ENCODE measurements around the gene PRDM8. TPM values are rescaled to one million over a fixed set of nuclear protein-coding genes. Genes with fewer than 3 reads are reported as not detected.

The PRDM8 gene
- total RNA-seq, 4 donors from 2014 or later: 0.49 to 1.9 (median 1.1) TPM

DNA sequence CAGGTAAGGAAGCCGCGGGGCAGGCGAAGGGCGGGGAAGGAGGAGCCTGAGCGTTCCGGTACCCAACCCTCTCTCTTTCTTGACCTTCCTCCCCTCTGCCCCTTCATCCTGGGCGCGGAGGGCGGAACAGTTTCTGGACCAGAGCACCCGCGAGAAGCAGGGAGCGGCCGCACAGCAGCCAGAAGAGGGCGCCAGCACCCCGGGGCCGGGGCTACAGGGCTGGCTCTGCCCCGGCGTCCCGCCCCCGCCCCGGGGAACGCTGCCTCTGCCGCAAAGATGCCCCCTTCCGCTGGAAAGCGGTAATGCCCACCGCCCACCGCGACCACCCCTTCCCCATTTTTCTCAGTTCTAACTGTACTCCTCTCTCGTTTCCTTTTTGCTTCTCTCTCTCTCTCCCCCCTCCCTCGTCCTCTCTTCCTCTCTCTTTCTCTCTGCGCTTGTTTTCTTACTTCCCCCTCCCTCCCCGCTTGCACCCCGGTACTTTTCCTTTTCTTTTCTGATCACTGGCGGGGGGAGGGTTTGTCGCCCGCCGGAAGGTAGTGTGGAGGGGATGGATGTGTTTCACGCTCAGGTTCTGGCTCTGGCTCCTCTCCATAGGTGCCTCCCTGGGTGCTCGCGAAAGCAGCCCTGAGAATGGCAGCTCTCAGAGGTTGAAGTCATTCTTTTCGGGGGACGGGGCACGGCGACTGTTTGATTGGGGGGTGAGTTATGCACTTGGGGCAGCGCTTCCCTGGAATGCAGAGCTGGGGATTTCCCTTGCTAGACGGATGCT, 13.1 kb upstream of the PRDM8 start:
- peak; percentile 89 to 91 for DNase-seq (ENCODE audit: low spot score in 2 of 2)
- Histone ChIP-seq H3K4me1 (peaks cover 33% of the 10 kb centered on the region), H3K27me3 (peaks cover 55% of the 10 kb centered on the region), H3K36me3 (no peaks in the 10 kb centered on the region), H3K27ac (peak overlapping the region; percentile 76), H3K9me3 (peaks cover 1% of the 10 kb centered on the region), H3K4me3 (peak overlapping the region; percentile 62)
- TF ChIP-seq CTCF (IDR thresholded peaks at IDR 0.05): peak; percentile 60 to 92
- no peak for TF ChIP-seq POLR2A (IDR thresholded peaks at IDR 0.05)
- no peak for TF ChIP-seq EP300 (IDR thresholded peaks at IDR 0.05)
- under 1% methylated on average over 26 of the region's 46 CpGs for WGBS

GRCh38 chr4:80184825-80185756, 12.2 kb upstream of the PRDM8 start:
- WGBS: 6% methylated on average over 42 of the region's 42 CpGs
- DNase-seq (ENCODE audit: low spot score in 2 of 2): no peak
- Histone ChIP-seq H3K9me3 (no peaks in the 10 kb centered on the region), H3K36me3 (no peaks in the 10 kb centered on the region), H3K27me3 (peaks cover 61% of the 10 kb centered on the region), H3K4me3 (peak overlapping the region; percentile 62), H3K27ac (peak overlapping the region; percentile 76), H3K4me1 (peaks cover 39% of the 10 kb centered on the region)
- TF ChIP-seq EP300 (IDR thresholded peaks at IDR 0.05): no peak
- TF ChIP-seq POLR2A (IDR thresholded peaks at IDR 0.05): no peak
- TF ChIP-seq CTCF (IDR thresholded peaks at IDR 0.05): no peak
- TF ChIP-seq POLR2AphosphoS5 (IDR thresholded peaks at IDR 0.05): no peak

- Histone ChIP-seq H3K27ac (no peak overlapping the region), H3K9me3 (no peaks in the 10 kb centered on the region), H3K36me3 (no peaks in the 10 kb centered on the region), H3K4me1 (peaks cover 44% of the 10 kb centered on the region), H3K27me3 (peaks cover 66% of the 10 kb centered on the region), H3K4me3 (peak overlapping the region; percentile 62)
- DNase-seq (ENCODE audit: low spot score in 2 of 2): no peak
- WGBS: 29% methylated on average over 23 of the region's 23 CpGs
- no peak for TF ChIP-seq POLR2AphosphoS5 (IDR thresholded peaks at IDR 0.05)
- TF ChIP-seq POLR2A (IDR thresholded peaks at IDR 0.05): no peak
- TF ChIP-seq CTCF (IDR thresholded peaks at IDR 0.05): no peak
- no peak for TF ChIP-seq EP300 (IDR thresholded peaks at IDR 0.05)
These were observed 11.3 kb upstream of the PRDM8 start for GRCh38 chr4:80185787-80186548.

DNA sequence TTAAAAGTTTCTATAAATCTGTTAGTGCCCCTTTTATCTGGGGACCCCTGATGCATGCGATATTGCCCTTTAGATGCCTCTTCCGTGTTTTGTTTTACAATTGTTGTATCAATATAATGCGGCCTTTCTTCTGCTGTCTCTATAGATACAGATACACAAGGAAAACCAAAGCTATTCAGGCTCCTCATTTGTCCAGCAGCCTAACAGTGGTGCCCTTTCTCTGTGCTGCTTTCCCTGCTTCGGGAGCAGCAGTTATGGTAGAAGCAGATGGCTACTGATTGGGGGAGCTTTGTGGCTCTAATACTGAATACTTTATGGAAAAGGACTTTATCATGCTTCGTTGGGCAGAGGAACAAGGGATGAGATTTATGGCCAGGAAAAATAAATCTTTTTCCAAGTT, 10.6 kb upstream of the PRDM8 start:
- no peaks in the 10 kb centered on the region for H3K36me3 ChIP-seq
- 75% methylated on average over 5 of the region's 5 CpGs for WGBS
- no peak for DNase-seq (ENCODE audit: low spot score in 2 of 2)
- H3K4me1 ChIP-seq: peaks cover 44% of the 10 kb centered on the region
- H3K27me3 ChIP-seq: peaks cover 66% of the 10 kb centered on the region
- no peak overlapping the region for H3K27ac ChIP-seq
- no peaks in the 10 kb centered on the region for H3K9me3 ChIP-seq
- no peak for TF ChIP-seq CTCF (IDR thresholded peaks at IDR 0.05)
- no peak for TF ChIP-seq POLR2A (IDR thresholded peaks at IDR 0.05)
- TF ChIP-seq POLR2AphosphoS5 (IDR thresholded peaks at IDR 0.05): no peak
- no peak for TF ChIP-seq EP300 (IDR thresholded peaks at IDR 0.05)
- H3K4me3 ChIP-seq: no peak overlapping the region
